Measurements from ENCODE around the gene CTSD.

The CTSD gene

DNA sequence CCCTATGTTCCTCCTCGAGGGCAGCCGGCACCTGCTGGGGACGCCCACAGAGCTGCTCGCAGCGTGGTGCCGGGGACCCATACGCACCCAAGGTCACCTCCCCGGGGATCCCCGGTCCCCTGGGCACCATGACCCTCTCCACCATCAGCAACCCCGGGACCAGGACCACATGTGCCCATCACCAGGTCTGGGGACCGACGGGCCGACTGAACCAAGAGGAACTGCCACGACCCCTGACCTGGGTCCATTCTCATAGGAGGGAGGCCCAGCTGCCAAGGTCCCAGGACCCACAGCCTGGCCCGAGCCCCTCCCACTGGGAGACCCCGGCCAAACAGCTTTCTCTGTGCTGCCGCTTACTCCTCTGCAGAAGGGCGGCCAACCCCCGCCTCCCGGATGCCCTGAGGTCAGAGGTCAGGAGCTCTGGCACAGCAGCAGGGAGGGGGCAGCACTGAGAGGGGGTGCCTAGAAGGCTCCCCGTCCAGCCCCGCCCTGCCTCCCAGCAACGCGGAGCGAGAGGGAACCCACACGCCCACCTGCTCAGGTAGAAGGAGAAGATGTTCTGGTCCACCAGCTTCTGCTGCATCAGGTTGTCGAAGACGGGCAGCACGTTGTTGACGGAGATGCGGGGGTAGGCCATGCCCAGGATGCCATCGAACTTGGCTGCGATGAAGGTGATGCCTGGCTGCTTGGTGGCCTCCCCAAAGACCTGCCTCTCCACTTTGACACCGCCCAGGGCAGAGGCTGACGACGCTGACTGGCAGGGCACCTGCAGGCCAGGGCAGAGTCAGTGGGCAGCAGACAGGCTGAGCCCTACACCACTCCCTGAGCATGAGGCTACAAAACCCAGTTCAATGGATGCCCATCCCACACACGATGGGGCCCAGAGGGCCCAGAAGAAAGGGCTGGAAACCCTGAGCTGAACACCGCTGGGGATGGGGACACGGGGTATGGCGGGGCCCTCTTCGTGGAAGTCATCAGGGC lies 6.6 kb downstream of the CTSD start:
- DNase-seq: no peak

DNA sequence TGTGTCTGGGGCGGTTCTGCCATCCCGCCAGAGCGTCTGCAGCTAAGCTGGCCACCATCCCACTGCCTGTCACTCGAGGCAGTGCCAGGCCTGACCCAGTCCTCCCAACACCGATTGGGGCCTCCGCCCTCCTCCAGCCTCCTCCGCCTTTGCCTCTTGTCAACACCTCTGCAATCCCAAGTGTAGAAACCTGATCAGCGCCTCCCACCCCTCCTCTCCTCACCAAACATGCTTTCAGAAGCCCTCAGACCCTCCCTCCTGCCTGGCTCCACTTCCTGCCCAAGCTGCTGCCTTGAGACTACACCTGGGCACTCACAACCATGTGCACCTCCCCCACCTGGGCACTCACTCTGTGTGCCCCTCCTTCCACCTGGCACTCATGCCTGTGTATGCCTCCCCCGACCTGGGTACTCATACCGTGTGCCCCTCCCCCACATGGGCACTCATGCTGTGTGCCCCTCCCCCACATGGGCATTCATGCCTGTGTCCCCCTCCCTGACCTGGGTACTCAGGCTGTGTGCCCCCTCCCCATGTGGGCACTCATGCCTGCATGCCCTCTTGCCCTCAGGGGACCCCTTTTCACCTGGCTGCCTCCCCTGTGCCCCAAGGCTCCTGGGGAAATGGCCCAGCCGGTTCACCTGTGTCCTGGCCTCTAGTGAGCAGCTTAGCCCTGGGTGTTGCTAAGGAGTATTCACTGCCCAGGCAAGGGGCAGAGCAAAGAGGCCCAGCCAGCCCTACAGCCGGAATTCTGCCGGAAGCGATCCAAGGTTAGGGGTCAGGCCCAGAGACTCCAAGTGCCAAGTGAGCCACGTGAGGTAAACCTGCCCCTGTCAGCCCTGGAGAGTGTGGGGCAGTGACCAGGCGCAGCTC lies 7.8 kb downstream of the CTSD start:
- DNase-seq: no peak

GRCh38 chr11:1755344-1755691 lies 8.4 kb downstream of the CTSD start:
- no peak for DNase-seq

GRCh38 chr11:1754376-1755150 lies 9.2 kb downstream of the CTSD start:
- DNase-seq: no peak

- DNase-seq: no peak
Observed at GRCh38 chr11:1753929-1754305, 9.8 kb downstream of the CTSD start.

DNA sequence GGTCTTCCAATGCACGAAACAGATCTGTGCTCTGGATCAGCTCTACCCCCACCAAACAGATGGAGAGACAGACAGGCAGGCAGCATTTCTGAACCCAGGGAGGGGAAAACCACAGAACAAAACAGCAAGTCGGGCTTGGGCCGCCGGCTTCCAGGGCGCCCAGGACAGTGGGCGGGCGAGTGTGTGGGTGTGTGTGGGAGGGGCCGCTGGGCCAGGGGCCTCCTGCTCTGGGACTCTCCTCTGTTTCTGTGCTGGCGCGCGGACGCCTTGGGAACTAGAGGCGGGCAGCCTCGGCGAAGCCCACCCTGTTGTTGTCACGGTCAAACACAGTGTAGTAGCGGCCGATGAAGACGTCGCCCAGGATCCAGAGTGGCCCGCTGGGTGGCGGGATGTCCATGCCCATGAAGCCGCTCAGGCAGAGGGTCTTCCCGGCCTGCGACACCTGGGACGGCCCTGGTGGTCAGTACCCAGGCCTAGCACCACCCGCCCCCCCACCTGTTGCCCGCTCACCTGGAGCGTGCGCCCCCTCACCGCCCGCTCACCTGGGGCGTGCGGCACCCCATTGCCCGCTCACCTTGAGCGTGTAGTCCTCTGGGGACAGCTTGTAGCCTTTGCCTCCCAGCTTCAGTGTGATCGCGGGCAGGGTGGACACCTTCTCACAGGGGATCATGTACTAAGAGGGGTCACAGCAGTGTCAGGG lies 10.3 kb downstream of the CTSD start:
- DNase-seq: no peak

GRCh38 chr11:1752907-1753228 lies 10.9 kb downstream of the CTSD start:
- no peak for DNase-seq

DNA sequence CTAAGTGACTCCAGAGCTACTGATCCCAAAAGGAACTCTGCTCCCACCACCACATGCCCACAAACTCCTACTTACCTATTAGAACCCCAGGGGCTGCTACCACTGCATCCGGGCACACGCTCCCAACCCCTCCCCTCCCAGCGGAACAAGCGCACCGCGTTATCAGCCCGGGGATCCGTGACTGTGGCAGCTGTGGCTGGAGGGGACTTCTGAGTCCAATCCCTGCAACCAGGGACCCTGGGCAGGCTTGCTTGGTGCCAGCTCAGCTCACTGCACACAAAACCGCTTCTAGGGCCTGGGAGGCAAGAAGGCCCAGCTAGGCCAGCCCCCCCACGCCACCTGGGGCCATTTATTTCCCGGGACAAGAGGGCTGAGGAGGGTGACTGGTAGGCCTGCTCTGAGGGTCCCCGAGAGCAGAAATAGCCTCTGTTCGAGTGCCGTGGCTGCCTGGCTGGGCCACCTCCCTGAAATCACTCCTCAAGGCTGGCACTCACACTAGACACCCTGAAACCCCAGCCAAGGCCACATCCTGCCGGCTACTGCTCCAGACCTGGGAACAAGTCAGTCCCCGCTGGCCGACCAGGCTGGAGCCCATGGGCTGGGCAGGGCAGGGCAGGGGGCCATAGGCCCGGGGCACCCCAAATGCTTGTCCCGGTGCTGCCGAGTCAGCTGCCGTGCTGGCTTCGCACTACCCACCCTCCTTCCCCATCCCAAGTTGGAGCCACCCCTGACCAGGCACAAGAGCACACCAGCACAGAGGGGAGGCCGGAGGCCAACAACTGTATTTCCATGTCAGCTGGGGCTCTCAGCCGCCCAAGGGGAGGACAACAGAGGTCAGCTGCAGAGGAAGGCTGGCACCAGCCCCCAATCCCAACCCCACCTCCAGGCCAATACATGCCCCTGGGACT lies 11.5 kb downstream of the CTSD start:
- DNase-seq: no peak

- no peak for DNase-seq
Observed at GRCh38 chr11:1751531-1751921, 12.2 kb downstream of the CTSD start.

DNA sequence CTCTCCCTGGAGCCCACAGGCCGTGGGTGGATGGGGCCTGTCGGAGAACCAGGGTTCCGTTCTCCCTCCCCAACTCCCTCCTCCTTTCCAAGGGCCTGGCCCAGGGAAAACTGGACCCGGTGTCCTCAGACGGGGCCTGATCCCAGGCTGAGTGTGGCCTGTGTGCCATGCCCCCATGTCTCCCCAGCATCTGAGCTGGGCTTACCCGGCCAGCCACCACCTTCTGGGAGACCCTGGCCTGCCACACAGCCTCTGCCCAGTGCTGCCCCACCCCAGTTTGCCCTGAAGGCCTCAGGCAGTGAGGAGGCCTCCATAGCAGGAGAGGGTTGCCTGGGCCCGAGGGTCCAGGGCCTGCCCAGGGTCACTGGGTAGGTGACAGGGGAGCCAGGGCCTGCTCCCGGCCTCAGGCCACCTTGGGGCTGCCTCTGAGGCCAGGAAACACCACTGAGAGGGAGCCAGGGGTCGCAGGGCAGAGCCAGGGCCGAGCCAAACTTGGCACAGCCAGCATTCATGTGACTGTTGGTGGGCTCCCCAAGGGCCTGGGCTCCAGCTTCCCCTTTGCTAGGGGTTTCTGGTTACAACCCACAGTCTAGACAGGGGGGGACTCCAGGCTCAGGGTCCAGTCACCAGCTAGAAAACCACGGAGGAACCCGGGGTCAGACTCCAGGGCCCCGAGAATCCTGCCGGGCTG lies 12.7 kb downstream of the CTSD start:
- peak in 1 of 56 donors; percentile 39 for DNase-seq

DNA sequence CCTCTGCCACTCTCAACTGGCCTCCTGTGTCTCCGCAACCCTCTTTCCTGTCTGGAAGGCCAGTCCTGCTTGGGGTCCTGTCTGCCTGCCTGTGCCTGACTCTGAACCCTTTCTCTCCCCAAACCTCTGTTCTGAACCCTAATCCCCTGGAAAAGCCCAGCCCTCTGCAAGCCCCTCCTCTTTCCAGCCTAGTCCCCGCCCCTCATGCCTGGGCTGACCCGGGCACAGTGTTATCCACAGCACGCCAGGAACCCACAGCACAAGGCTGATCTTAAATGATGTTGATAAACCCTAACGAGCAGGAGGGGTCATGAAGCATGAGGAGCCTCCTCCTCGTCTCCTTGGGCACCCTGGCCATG lies 13.3 kb downstream of the CTSD start, which contains the start of gene IFITM10:
IFITM10 (minus strand) TSS at position 115 of the 359 bp plus-strand sequence. CDS start 153 bp downstream, outside the sequence.
- DNase-seq: no peak

DNA sequence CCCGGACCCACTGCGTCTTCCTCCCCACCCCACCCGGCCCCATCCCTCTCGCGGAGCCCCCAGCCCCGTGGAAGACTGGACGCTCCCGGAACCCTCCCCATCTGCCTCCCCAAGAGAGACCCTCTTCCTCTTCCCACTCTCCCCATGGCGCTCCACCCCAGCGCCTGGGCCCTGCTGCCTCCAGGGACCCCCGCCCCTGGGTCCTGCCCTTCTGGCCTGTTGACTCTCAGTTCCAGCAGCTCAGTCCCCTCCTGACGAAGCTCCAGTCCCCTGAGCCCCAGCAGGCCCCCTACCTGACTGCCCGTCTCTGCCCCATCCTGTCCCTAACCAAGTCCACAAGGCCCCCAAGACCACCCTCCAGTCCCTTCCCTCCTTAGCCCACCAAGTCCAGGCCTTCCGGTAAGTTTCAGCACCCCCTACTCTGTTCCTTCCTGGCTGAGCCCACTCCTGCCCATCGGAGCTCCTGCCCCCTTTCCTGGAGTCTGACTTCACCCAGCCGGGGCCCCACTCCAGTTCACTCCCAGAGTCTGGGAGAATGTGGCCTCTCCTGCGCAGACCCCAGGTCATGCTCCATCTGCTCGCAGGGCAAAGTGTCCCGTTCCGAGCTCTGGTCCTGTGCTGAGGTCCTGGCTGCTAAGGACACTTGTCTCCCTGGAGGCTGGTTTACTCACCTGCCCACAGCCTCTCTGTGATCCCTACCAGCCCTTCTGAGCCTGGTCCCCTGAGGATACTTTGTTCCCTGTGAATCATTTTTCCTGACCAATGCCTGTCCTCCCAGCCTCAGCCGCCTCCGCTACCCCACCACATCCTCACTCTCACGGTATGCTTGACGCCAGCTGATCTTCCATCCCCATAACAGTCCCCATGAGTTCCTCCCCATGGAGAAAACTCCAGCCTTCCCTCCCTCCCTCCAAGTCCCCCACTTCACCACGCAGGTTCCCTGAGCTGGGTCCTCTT lies 14.1 kb downstream of the CTSD start:
- no peak for DNase-seq

DNA sequence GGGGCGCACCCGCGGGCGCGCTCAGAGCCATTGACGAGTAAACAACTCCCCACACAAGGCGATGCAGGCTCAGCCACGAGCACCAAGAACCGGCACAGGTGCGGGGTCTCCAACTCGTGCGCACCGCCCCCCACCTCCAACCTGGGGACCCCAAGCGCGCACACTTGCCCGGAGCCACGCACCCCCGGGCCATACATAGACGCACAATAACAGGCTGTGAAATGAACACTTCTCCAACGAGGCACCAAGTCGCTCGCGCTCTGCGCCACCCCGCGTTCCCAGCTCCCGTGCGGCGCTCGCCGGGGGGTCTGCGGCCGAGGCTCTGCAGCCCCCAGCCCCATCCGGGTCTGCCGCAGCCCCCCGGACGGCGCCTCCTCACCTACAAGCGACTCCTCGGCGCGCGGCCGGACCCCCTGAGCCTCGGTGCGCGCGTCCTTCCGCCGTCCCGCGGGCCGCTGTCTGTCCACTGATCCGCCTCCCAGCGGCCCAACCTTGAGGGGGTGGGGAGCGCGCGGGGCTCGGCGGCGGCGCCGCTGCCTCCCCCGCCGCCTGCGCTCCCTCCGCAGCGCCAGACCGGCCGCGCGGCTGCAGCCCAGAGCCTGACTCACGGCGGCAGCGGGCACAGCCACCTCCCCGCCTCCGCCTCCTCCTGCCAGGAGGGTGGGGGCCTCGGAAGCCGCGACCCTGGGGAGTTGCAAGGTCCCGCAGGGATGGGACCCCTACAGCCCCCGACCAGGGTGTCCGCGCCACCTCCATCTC lies 14.9 kb downstream of the CTSD start:
- DNase-seq: no peak

DNA sequence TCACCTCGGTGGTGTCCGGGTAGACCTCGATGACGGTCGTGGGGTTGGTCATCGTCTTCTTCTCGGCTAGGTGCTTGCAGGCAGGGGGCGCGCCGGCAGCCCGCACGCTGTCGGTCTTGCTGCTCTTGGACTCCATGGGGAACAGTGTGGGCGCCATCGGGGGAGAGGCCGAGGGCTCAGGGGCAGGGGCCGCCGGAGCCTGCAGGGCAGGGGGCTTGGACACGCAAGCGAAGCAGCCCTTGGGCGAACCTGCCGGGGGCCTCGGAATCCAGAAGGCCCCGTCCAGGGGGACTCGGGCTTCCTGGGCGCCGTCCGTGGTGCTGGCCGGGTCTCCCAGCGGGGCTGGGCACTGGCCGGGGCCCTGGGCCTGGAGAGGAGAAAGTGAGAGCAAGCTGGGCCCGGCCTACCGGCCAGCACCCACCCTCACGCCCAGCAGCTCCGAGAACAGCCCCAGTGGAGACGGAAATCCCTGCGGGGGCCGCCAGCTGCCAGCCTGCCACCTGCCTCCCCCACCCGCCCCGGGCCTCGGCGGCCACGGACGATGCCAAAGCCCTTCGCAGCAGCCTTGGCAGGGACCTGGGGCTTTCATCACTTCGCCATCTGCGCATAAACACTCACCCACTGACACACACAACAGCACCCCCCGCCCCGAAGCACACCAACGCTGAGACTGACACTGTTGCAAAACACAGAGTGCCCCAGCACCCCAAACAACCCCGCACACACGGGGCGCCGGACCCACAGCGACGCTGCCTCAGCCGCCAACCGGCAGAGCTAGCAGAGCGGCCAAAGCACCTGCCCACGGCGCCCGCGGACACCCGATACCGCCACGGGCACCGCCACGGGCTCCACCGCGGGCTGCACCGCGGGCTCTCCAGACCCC lies 15.7 kb downstream of the CTSD start:
- peak in 24 of 56 donors; percentile 23 to 66 (median 50) for DNase-seq

DNA sequence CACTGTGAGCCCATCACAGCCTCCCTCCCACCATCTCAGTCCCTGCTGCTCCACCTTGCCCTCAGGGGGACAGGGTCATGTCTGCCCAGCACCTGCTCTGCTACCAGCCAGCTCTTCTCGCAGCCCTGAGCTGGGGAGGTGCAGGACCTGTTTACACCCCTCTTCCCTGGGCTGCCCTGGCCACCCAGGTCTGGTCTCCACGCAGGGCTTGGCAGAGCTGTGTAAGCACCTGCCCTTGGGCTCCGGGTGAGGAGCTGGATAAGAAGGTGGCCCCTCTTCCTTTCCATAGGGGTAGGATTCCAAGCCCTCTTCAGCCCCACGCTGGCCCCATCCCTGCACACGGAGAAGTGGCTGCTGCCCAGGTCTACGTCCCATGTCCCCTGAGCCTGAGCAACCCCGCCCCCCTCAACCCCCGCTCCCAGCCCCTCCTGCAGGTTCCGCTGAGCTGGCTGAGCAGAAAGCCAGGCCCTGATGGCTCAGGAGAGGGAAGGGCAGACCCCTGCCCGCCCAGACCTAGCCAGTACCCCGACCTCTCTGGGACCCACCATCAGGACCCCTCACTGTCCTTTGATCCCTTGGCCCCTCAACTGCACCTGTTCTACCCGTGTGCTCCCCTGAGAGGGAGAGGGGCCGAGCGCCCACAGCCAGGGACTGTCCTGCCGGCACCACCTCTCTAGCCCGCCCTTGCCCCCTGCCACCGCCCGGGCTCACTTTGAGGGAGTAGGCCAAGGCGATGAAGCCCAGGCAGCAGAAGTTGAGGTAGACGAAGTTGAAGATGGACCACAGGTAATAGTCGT lies 16.6 kb downstream of the CTSD start:
- no peak for DNase-seq
